ENCODE measurements around the gene NIPSNAP2. TPM values are rescaled to one million over a fixed set of nuclear protein-coding genes. Genes with fewer than 3 reads are reported as not detected.
A peak's percentile ranks its signal among the peaks of the same experiment; 100 is the strongest.

NIPSNAP2 gene
- total RNA-seq, 2 donors from 2014 or later = 36.6 to 57.3 TPM

DNA sequence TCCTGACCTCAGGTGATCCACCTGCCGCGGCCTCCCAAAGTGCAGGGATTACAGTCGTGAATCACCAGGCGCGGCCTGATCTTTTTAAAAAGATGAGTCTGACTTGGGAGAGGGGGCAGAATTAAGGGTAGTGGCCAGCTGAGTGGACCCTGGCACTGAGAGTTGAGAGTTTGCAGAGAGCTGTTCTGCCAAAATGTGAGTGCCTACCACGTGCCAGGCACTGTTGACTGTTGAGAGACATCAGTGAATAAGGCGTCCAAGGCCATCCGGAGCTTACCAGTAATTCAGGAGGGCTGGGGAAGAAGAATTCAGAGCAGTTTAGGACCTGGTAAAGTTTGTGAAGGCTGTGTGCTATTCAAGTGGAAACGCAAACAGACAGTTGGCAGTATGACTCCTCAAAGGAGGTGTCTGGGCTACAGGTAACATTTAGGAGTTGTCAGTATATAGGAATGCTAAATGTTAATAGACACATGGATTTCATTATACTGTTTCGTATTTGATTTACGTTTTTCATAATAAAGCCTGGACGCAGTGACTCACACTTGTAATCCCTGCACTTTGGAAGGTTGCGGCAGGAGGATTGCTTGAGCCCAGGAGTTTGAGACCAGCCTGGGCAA lies 1.5 kb downstream of the NIPSNAP2 start:
- Mint-ChIP-seq H3K27me3 (no peaks in the 10 kb centered on the region), H3K27ac (peak overlapping the region; percentile 12), H3K4me3 (peak overlapping the region; percentile 79), H3K36me3 (ENCODE audit: low read depth) (peaks cover 19% of the 10 kb centered on the region), H3K4me1 (peaks cover 36% of the 10 kb centered on the region), H3K9me3 (no peaks in the 10 kb centered on the region)
- ATAC-seq (replicated peaks) = no peak

DNA sequence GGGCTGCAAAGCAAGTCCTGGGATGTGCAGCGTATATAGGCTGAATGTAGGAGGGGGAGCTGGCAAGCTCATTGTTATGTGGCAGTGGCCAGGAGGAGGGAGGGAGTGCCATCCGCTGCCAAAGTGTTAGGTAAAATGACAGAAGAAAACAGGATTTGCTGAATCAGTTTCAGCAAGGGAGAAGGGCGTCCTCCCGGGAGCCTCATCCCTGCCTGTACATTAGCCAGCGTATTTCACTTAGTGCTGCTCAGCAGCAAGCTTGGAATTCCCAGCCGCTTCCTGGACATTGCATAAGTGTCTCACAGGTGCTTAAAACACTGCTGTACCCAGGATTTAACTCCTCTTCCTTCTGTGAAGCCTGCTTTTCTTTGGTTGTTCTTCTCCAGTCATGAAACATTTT lies 2.5 kb downstream of the NIPSNAP2 start:
- Mint-ChIP-seq H3K9me3 (no peaks in the 10 kb centered on the region), H3K36me3 (ENCODE audit: low read depth) (peaks cover 19% of the 10 kb centered on the region), H3K27ac (no peak overlapping the region), H3K4me1 (peaks cover 40% of the 10 kb centered on the region), H3K4me3 (no peak overlapping the region), H3K27me3 (no peaks in the 10 kb centered on the region)
- ATAC-seq (replicated peaks) = no peak

DNA sequence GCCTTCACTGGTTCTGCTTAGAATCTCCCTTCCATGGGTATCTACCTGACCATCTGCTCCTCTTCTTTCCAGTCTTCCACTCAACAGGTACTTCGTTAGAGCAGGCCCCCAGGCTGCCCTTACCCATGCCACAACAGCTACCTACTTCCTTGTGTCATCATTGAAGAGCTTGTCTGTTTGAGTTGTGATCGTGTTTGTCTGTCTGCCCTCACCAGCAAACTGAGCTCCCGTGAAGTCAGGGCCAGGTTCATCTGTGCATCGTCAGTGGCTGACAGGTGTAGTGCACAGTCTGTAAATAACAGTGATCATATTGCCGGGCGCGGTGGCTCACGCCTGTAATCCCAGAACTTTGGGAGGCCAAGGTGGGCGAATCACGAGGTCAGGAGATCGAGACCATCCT lies 5.0 kb downstream of the NIPSNAP2 start:
- H3K4me3 Mint-ChIP-seq = no peak overlapping the region
- no peaks in the 10 kb centered on the region for H3K27me3 Mint-ChIP-seq
- no peaks in the 10 kb centered on the region for H3K9me3 Mint-ChIP-seq
- peaks cover 19% of the 10 kb centered on the region for H3K36me3 Mint-ChIP-seq (ENCODE audit: low read depth)
- H3K4me1 Mint-ChIP-seq = peaks cover 26% of the 10 kb centered on the region
- H3K27ac Mint-ChIP-seq = peak overlapping the region; percentile 38
- no peak for ATAC-seq (replicated peaks)

DNA sequence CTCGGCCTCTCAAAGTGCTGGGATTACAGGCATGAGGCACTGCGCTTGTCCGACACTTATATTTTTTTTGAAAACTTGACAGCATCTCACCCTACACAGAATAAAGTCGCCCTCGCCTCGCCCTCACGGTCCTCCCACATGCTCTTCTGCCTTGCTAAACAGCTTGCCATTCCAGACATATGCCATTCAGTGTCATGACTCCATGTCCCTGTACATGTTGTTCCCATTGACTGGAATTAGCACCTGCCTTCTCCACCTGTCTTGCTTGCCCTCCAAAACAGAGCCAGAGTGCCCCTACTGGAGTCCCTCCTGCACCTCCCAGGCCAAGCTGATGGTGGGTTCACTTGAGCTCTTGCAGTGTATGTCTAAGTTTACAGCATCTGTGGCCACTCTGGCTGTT lies 6.2 kb downstream of the NIPSNAP2 start:
- no peak for ATAC-seq (replicated peaks)
- no peak overlapping the region for H3K27ac Mint-ChIP-seq
- H3K9me3 Mint-ChIP-seq = no peaks in the 10 kb centered on the region
- peaks cover 31% of the 10 kb centered on the region for H3K4me1 Mint-ChIP-seq
- no peak overlapping the region for H3K4me3 Mint-ChIP-seq
- H3K36me3 Mint-ChIP-seq (ENCODE audit: low read depth) = peaks cover 19% of the 10 kb centered on the region
- H3K27me3 Mint-ChIP-seq = no peaks in the 10 kb centered on the region

DNA sequence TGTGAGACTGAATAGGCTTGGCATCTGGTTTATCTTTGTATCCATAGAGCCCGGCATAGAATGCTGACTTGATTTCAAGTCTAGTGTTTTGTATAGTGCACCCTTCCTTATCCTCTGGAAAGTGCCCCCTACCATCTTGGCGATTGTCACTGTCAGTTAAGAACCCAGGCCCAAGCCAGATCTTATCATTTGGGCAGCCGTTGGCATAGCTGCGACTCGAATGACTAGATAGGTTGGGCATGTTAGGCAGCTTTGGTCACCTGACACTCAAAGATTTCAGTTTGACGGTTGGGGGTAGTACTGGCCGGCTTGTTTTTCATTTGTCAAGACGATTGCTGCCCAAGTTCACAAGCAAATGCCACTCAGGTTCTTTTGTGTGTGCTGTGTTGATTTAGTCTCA lies 6.6 kb downstream of the NIPSNAP2 start:
- Mint-ChIP-seq H3K9me3 (no peaks in the 10 kb centered on the region), H3K27ac (peak overlapping the region; percentile 25), H3K4me1 (peaks cover 31% of the 10 kb centered on the region), H3K4me3 (no peak overlapping the region), H3K27me3 (no peaks in the 10 kb centered on the region), H3K36me3 (ENCODE audit: low read depth) (peaks cover 19% of the 10 kb centered on the region)
- no peak for ATAC-seq (replicated peaks)

DNA sequence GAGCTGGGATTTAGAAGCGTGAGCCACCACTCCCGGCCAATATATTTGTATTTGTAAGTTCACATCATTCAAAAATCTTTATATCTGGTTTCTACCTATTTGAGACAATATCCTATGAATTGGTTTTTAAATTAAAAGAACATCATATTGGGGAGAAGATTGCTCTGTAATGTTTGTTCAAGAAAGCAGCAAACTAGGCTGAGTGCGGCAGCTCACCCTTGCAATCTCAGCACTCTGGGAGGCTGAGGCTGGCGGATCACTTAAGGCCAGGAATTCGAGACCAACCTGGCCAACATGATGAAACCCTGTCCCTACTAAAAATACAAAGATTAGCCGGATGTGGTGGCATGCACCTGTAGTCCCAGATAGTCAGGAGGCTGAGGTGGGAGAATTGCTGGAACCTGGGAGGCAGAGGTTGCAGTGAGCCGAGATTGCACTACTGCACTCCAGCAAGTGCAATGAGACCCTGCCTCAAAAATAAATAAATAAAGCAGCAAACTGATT lies 9.4 kb downstream of the NIPSNAP2 start:
- no peaks in the 10 kb centered on the region for H3K27me3 Mint-ChIP-seq
- no peak overlapping the region for H3K4me3 Mint-ChIP-seq
- no peaks in the 10 kb centered on the region for H3K9me3 Mint-ChIP-seq
- H3K4me1 Mint-ChIP-seq = peaks cover 30% of the 10 kb centered on the region
- ATAC-seq (replicated peaks) = no peak
- H3K27ac Mint-ChIP-seq = no peak overlapping the region
- H3K36me3 Mint-ChIP-seq (ENCODE audit: low read depth) = peaks cover 32% of the 10 kb centered on the region

DNA sequence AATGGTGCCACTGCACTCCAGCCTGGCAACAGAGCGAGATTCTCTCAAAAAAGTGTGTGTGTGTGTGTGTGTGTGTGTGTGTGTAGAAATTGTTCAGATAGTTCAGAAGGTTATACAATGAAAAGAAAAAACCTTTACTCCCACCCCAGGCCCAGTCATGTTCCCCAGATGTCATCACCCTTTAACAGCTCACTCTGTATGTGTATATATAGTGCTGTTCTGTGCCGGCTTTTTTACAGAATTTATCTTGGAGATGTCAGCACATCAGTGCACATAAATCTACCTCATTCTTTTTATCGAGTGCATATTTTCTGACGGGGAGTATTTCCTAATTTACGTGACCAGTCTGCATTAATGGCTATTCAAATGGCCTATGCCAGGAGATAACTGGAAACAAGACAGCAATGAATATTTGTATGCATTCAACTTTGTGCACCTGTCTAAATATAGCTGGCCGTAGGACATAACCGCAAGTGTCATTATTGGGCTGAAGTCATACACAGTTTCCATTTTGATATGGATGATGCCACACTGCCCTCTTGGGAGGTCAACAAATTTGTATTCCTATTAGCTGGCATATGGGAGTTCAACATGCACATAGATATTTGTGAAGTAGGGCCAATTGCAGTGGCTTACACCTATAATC lies 11.7 kb downstream of the NIPSNAP2 start:
- Mint-ChIP-seq H3K27ac (no peak overlapping the region), H3K36me3 (ENCODE audit: low read depth) (peaks cover 37% of the 10 kb centered on the region), H3K4me1 (peaks cover 13% of the 10 kb centered on the region), H3K27me3 (no peaks in the 10 kb centered on the region), H3K9me3 (no peaks in the 10 kb centered on the region), H3K4me3 (no peak overlapping the region)
- ATAC-seq (replicated peaks) = no peak

DNA sequence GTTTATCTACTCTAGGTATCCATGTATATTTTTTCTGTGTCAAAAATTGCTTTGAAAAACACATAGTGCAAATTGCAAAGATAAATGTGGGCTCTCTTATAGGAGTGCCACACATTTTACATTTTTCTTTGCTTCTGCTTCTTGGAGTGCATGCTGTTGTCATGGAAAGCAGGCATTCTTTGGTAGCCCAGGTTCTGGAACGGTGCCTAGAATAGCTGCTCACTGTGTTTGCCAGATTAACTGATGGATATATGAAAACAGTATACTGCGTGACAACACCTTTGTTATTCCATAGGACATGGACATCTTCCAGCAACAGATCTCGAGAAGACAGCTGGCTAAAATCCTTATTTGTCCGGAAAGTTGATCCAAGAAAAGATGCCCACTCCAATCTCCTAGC lies 13.4 kb downstream of the NIPSNAP2 start:
- H3K4me1 Mint-ChIP-seq = peaks cover 10% of the 10 kb centered on the region
- H3K27me3 Mint-ChIP-seq = no peaks in the 10 kb centered on the region
- ATAC-seq (replicated peaks) = no peak
- no peak overlapping the region for H3K27ac Mint-ChIP-seq
- no peak overlapping the region for H3K4me3 Mint-ChIP-seq
- no peaks in the 10 kb centered on the region for H3K9me3 Mint-ChIP-seq
- peaks cover 55% of the 10 kb centered on the region for H3K36me3 Mint-ChIP-seq (ENCODE audit: low read depth)

DNA sequence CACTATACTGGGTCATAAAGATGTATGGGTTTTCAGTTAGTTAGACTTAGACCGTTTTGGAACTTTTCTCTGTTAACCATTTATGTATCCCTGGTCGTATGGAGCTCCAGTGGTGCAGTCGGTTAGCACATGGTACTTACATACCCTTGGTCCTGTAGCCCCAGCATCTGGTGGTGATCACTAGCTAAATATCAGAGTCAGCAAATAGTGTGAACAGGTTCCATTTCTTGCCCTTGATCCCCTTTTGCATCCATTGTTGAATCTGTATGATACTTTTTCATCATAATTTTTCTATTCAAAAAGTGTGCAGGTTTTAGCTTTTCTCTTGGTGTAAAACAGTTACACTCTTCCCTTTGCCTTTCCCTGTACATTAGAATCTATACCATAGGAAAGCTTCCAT lies 15.9 kb downstream of the NIPSNAP2 start:
- peaks cover 79% of the 10 kb centered on the region for H3K36me3 Mint-ChIP-seq (ENCODE audit: low read depth)
- peaks cover 4% of the 10 kb centered on the region for H3K4me1 Mint-ChIP-seq
- no peak for ATAC-seq (replicated peaks)
- no peak overlapping the region for H3K4me3 Mint-ChIP-seq
- no peaks in the 10 kb centered on the region for H3K9me3 Mint-ChIP-seq
- no peaks in the 10 kb centered on the region for H3K27me3 Mint-ChIP-seq
- no peak overlapping the region for H3K27ac Mint-ChIP-seq

DNA sequence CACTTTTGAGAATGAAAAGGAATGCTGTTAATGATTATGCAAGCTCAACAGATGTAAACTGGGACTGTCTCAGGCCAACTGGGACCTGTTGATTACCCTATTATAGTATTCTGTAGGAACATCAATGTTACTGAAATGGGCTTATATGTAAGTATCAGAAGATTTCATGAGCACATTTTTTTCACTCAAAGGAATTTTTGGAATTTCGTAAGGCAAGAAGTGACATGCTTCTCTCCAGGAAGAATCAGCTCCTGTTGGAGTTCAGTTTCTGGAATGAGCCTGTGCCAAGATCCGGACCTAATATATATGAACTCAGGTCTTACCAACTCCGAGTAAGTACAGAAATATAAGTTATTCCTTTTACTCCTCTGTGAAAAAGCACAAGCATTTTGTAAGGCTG lies 19.2 kb downstream of the NIPSNAP2 start:
- Mint-ChIP-seq H3K4me3 (no peak overlapping the region), H3K9me3 (no peaks in the 10 kb centered on the region), H3K27me3 (no peaks in the 10 kb centered on the region), H3K36me3 (ENCODE audit: low read depth) (peaks cover 88% of the 10 kb centered on the region), H3K4me1 (no peaks in the 10 kb centered on the region), H3K27ac (no peak overlapping the region)
- ATAC-seq (replicated peaks) = no peak

DNA sequence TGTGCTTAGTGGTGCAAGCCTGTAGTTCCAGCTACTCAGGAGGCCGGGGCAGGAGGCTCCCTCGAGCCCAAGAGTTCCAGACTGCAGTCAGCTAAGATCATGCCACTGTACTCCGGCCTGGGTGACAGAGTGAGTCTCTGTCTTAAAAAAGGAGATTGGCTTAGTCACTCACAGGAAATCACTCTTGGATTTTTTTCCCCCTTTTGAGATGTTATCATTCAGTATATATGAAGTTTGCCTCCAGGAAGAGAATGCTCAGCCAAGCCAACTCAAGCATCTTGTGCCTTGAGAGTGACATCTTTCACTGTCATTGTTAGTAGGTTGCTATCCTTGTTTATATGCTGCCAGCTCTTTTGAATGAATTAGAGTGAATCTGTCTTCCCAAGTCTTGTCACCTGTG lies 28.0 kb downstream of the NIPSNAP2 start:
- no peak for ATAC-seq (replicated peaks)
- Mint-ChIP-seq H3K4me3 (no peak overlapping the region), H3K27ac (no peak overlapping the region), H3K27me3 (no peaks in the 10 kb centered on the region), H3K36me3 (ENCODE audit: low read depth) (peaks cover 81% of the 10 kb centered on the region), H3K9me3 (no peaks in the 10 kb centered on the region), H3K4me1 (no peaks in the 10 kb centered on the region)

DNA sequence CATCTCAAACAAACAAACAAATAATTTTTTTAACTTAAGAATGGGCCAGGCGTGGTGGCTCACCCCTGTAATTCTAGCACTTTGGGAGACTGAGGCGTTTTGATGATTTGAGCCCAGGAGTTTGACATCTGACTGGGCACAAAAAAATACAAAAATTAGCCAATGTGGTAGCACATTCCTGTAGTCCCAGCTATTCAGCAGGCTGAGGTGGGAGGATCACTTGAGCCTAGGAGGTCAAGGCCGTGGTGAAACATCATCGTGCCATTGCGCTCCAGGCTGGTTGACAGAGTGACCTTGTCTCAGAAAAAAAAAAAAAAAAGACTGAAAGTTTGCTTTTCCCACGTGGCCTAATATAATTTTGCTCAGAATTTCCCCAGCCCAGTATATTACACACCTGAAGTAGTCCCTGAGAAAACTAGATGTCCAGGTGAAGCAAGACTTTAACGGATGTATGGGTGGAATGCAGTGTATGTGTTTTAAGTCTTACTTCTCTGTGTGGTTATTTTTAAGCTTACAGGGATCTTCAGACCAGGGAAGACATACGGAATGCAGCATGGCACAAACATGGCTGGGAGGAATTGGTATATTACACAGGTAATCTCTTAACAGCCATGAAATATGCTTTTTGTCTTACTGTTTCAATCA lies 32.6 kb downstream of the NIPSNAP2 start:
- Mint-ChIP-seq H3K4me1 (peaks cover 7% of the 10 kb centered on the region), H3K27me3 (no peaks in the 10 kb centered on the region), H3K4me3 (no peak overlapping the region), H3K9me3 (no peaks in the 10 kb centered on the region), H3K36me3 (ENCODE audit: low read depth) (peaks cover 68% of the 10 kb centered on the region), H3K27ac (no peak overlapping the region)
- ATAC-seq (replicated peaks) = no peak

DNA sequence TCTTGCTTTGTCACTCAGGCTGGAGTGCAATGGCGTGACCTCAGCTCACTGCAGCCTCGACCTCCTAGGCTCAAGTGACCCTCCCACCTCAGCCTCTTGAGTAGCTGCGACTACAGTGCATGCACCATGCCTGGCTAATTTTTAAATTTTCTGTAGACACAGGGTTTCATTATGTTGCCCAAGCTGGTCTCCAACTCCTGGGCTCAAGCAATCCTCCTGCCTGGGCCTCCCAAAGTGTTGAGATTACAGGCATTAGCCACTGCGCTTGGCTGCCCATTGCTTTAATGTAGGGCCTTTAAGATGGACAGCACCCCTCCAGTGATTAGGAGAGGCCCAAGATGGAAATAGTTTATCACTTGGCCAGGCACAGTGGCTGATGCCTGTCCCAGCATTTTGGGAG lies 39.4 kb downstream of the NIPSNAP2 start:
- Mint-ChIP-seq H3K9me3 (no peaks in the 10 kb centered on the region), H3K4me1 (peaks cover 7% of the 10 kb centered on the region), H3K27ac (no peak overlapping the region), H3K4me3 (no peak overlapping the region), H3K36me3 (ENCODE audit: low read depth) (peaks cover 17% of the 10 kb centered on the region), H3K27me3 (no peaks in the 10 kb centered on the region)
- no peak for ATAC-seq (replicated peaks)

DNA sequence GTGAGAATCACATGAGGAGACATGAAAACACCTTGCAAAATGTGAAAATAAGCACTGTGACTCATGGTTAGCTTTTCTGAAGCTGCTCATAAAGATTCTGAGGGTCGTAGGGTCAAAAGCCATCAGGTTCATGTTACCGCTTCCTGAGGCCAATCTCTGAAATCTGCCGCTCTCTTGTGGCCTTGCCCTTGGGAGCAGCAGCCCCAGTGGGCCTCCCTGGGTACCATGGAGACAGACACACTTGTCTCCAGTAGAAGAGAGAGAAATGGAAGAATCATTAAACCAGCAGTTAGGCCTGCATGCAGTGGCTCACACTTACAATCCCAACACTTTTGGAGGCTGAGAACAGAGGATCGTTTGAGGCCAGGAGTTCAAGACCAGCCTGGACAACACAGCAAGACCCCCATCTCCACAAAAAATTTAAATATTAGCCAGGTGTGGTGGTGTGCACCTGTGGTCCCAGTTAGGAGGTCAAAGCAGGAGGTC lies 42.8 kb downstream of the NIPSNAP2 start:
- no peaks in the 10 kb centered on the region for H3K27me3 Mint-ChIP-seq
- no peak overlapping the region for H3K27ac Mint-ChIP-seq
- H3K4me1 Mint-ChIP-seq = no peaks in the 10 kb centered on the region
- ATAC-seq (replicated peaks) = peak; percentile 20
- H3K9me3 Mint-ChIP-seq = no peaks in the 10 kb centered on the region
- H3K4me3 Mint-ChIP-seq = no peak overlapping the region
- peaks cover 15% of the 10 kb centered on the region for H3K36me3 Mint-ChIP-seq (ENCODE audit: low read depth)

DNA sequence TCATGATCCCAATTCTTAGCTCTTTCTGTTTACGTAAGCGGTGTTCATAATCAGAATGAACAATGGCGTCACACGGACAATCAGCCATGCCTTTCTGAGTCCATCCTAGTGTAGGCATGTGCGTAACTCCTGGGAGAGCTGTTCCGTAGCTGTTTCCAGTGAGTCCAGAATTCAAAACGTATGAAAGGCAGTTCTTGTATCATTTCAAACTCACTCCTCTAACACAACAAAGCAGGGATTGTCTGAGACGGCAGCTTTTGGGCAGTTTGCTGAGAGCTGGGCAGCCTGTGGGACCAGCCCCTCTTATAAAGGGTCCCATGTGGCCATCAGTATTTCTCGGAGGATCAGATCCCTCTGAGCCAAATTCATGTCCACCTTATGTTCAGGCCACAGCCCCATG lies 43.5 kb downstream of the NIPSNAP2 start:
- H3K9me3 Mint-ChIP-seq = no peaks in the 10 kb centered on the region
- no peak for ATAC-seq (replicated peaks)
- H3K27ac Mint-ChIP-seq = no peak overlapping the region
- H3K36me3 Mint-ChIP-seq (ENCODE audit: low read depth) = peaks cover 16% of the 10 kb centered on the region
- H3K4me3 Mint-ChIP-seq = no peak overlapping the region
- no peaks in the 10 kb centered on the region for H3K27me3 Mint-ChIP-seq
- H3K4me1 Mint-ChIP-seq = no peaks in the 10 kb centered on the region

All from activated T-helper 17 cell treated with anti-CD3 and anti-CD28 coated beads, Interleukin-2, amount 50 U/mL, for 72 hours (primary cell).